HL-60 (cell line): ENCODE data around the gene VWA3B.

Source experiments
- CTCF ChIP-seq: IDR thresholded peaks from one replicate; pipeline ENCODE4 v1.5.1; 2011; ENCODE audit warnings: low read length, control low read depth, inconsistent platforms; ENCODE audit not compliant: insufficient read depth
- GABPA ChIP-seq: IDR thresholded peaks from 2 replicates; pipeline ENCODE4 v1.6.1; 2012; ENCODE audit warnings: low read depth
- POLR2AphosphoS5 ChIP-seq: IDR thresholded peaks from 2 replicates; pipeline ENCODE4 v1.6.1; 2012; ENCODE audit warnings: low read depth
- REST ChIP-seq: IDR thresholded peaks from 2 replicates; pipeline ENCODE4 v1.6.1; 2012; ENCODE audit warnings: low read depth; ENCODE audit not compliant: insufficient replicate concordance
- SPI1 ChIP-seq: IDR thresholded peaks from 2 replicates; pipeline ENCODE4 v1.6.1; 2012; ENCODE audit warnings: low read depth, mild to moderate bottlenecking, borderline replicate concordance

GRCh38 chr2:98065808-98066207 is 21.2 kb upstream of the VWA3B start:
- no peak for TF ChIP-seq CTCF
- TF ChIP-seq POLR2AphosphoS5: no peak
- no peak for TF ChIP-seq REST
- TF ChIP-seq SPI1: no peak
- no peak for TF ChIP-seq GABPA
